Measurements from ENCODE around the gene SH3PXD2B. TPM values are rescaled to one million over a fixed set of nuclear protein-coding genes. Genes with fewer than 3 reads are reported as not detected.
A peak's percentile ranks its signal among the peaks of the same experiment; 100 is the strongest.

Gene SH3PXD2B
- total and polyA plus RNA-seq, 2 experiments from 2014 or later = 15.2 to 19.8 TPM

- no peaks in the 10 kb centered on the region for H3K9me3 ChIP-seq (ENCODE audit: low read depth)
- H3K4me2 ChIP-seq (ENCODE audit: unreplicated experiment) = no peak overlapping the region
- peaks cover 24% of the 10 kb centered on the region for H3K4me1 ChIP-seq (ENCODE audit: insufficient read depth)
- no peaks in the 10 kb centered on the region for H3K27me3 ChIP-seq (replicated peaks; ENCODE audit: insufficient read depth)
- H3F3A ChIP-seq (ENCODE audit: insufficient read depth) = peaks cover 13% of the 10 kb centered on the region
- WGBS, 2 experiments (ENCODE audit: low coverage in 1 of 2, low lambda C conversion rate in 2 of 2, missing lambda C conversion rate in 2 of 2) = 27 to 33% methylated on average over 14 of the region's 14 CpGs
- H3K79me2 ChIP-seq (ENCODE audit: insufficient read depth) = peaks cover 99% of the 10 kb centered on the region
- TF ChIP-seq EZH2phosphoT487 (IDR thresholded peaks at IDR 0.05; ENCODE audit: insufficient read depth, low read depth) (no peak), EZH2 (IDR thresholded peaks at IDR 0.05; ENCODE audit: insufficient read depth, poor library complexity, severe bottlenecking) (no peak)
- H3K36me3 ChIP-seq (ENCODE audit: low read depth) = no peaks in the 10 kb centered on the region
- no peaks in the 10 kb centered on the region for H4K20me1 ChIP-seq (ENCODE audit: insufficient read depth)
- DNase-seq = peak; percentile 88
- in situ Hi-C loops (cut with MboI) = no loop called here
- no peaks in the 10 kb centered on the region for H3K9me2 ChIP-seq (ENCODE audit: insufficient read depth)
- H3K4me3 ChIP-seq = no peak overlapping the region
- no peak overlapping the region; the same call in 1 of the 2 replicates for H3K9ac ChIP-seq
- 0 out of 2 replicates have a peak overlapping the region, but pooled peaks have one; percentile 8 for H3K27ac ChIP-seq
- H2AFZ ChIP-seq = no peak overlapping the region
Observed at GRCh38 chr5:172437445-172438318, 16.6 kb downstream of the SH3PXD2B start.

- H3K9me3 ChIP-seq (ENCODE audit: low read depth) = no peaks in the 10 kb centered on the region
- H3K36me3 ChIP-seq (ENCODE audit: low read depth) = no peaks in the 10 kb centered on the region
- TF ChIP-seq EZH2phosphoT487 (IDR thresholded peaks at IDR 0.05; ENCODE audit: insufficient read depth, low read depth) = no peak
- TF ChIP-seq EZH2 (IDR thresholded peaks at IDR 0.05; ENCODE audit: insufficient read depth, poor library complexity, severe bottlenecking) = no peak
- no peak overlapping the region for H3K4me3 ChIP-seq
- H2AFZ ChIP-seq = no peak overlapping the region
- peaks cover 100% of the 10 kb centered on the region for H3K79me2 ChIP-seq (ENCODE audit: insufficient read depth)
- H3K4me1 ChIP-seq (ENCODE audit: insufficient read depth) = peaks cover 16% of the 10 kb centered on the region
- in situ Hi-C loops (cut with MboI) = no loop called here
- no peaks in the 10 kb centered on the region for H4K20me1 ChIP-seq (ENCODE audit: insufficient read depth)
- no peak for DNase-seq
- WGBS, 2 experiments (ENCODE audit: low coverage in 1 of 2, low lambda C conversion rate in 2 of 2, missing lambda C conversion rate in 2 of 2) = 64 to 69% methylated on average over 9 of the region's 9 CpGs
- no peak overlapping the region for H3K4me2 ChIP-seq (ENCODE audit: unreplicated experiment)
- no peak overlapping the region for H3K9ac ChIP-seq
- H3F3A ChIP-seq (ENCODE audit: insufficient read depth) = peaks cover 6% of the 10 kb centered on the region
- no peaks in the 10 kb centered on the region for H3K27me3 ChIP-seq (replicated peaks; ENCODE audit: insufficient read depth)
- H3K9me2 ChIP-seq (ENCODE audit: insufficient read depth) = no peaks in the 10 kb centered on the region
- H3K27ac ChIP-seq = no peak overlapping the region
Observed at GRCh38 chr5:172436879-172437369, 17.4 kb downstream of the SH3PXD2B start.

- Histone ChIP-seq H3K9me2 (ENCODE audit: insufficient read depth) (no peaks in the 10 kb centered on the region), H3K4me2 (ENCODE audit: unreplicated experiment) (no peak overlapping the region), H3K27me3 (replicated peaks; ENCODE audit: insufficient read depth) (no peaks in the 10 kb centered on the region), H3K9ac (no peak overlapping the region), H3K79me2 (ENCODE audit: insufficient read depth) (peaks cover 100% of the 10 kb centered on the region), H3K4me3 (no peak overlapping the region), H2AFZ (no peak overlapping the region), H3K4me1 (ENCODE audit: insufficient read depth) (peaks cover 14% of the 10 kb centered on the region), H3F3A (ENCODE audit: insufficient read depth) (0 out of 2 replicates have a peak, but pooled peaks cover 1% of the 10 kb centered on the region), H3K27ac (no peak overlapping the region), H3K36me3 (ENCODE audit: low read depth) (no peaks in the 10 kb centered on the region), H4K20me1 (ENCODE audit: insufficient read depth) (no peaks in the 10 kb centered on the region), H3K9me3 (ENCODE audit: low read depth) (no peaks in the 10 kb centered on the region)
- in situ Hi-C loops (cut with MboI) = no loop called here
- TF ChIP-seq EZH2phosphoT487 (IDR thresholded peaks at IDR 0.05; ENCODE audit: insufficient read depth, low read depth) (no peak), EZH2 (IDR thresholded peaks at IDR 0.05; ENCODE audit: insufficient read depth, poor library complexity, severe bottlenecking) (no peak)
- 73% methylated on average over 11 to 12 of the region's 12 CpGs for WGBS, 2 experiments (ENCODE audit: low coverage in 1 of 2, low lambda C conversion rate in 2 of 2, missing lambda C conversion rate in 2 of 2)
- DNase-seq = no peak
Observed at GRCh38 chr5:172436078-172436878, 18.0 kb downstream of the SH3PXD2B start.

GRCh38 chr5:172435362-172436077, 18.8 kb downstream of the SH3PXD2B start:
- no peaks in the 10 kb centered on the region for H3K9me2 ChIP-seq (ENCODE audit: insufficient read depth)
- no peak overlapping the region for H3K27ac ChIP-seq
- H2AFZ ChIP-seq = no peak overlapping the region
- 83 to 85% methylated on average over 8 of the region's 8 CpGs for WGBS, 2 experiments (ENCODE audit: low coverage in 1 of 2, low lambda C conversion rate in 2 of 2, missing lambda C conversion rate in 2 of 2)
- H3K9me3 ChIP-seq (ENCODE audit: low read depth) = no peaks in the 10 kb centered on the region
- no peaks in the 10 kb centered on the region for H3K36me3 ChIP-seq (ENCODE audit: low read depth)
- TF ChIP-seq EZH2phosphoT487 (IDR thresholded peaks at IDR 0.05; ENCODE audit: insufficient read depth, low read depth) = no peak
- no peak overlapping the region for H3K4me3 ChIP-seq
- H3F3A ChIP-seq (ENCODE audit: insufficient read depth) = peaks cover 5% of the 10 kb centered on the region
- peaks cover 100% of the 10 kb centered on the region for H3K79me2 ChIP-seq (ENCODE audit: insufficient read depth)
- DNase-seq = no peak
- in situ Hi-C loops (cut with MboI) = no loop called here
- no peak overlapping the region for H3K9ac ChIP-seq
- H3K27me3 ChIP-seq (replicated peaks; ENCODE audit: insufficient read depth) = no peaks in the 10 kb centered on the region
- H3K4me1 ChIP-seq (ENCODE audit: insufficient read depth) = peaks cover 14% of the 10 kb centered on the region
- H4K20me1 ChIP-seq (ENCODE audit: insufficient read depth) = no peaks in the 10 kb centered on the region
- H3K4me2 ChIP-seq (ENCODE audit: unreplicated experiment) = no peak overlapping the region
